B cell (primary cell): ENCODE results near the gene ACTN2.

Experiments used
- EZH2 ChIP-seq: IDR thresholded peaks from 2 replicates; pipeline ENCODE4 v1.6.1; 2012; ENCODE audit warnings: borderline replicate concordance, low read depth, mild to moderate bottlenecking, moderate library complexity, low read length; ENCODE audit not compliant: insufficient read depth, poor library complexity, severe bottlenecking
- TF ChIP-seq, protein P1 (sequence below): fragments of 200-600 bp; IDR thresholded peaks from one replicate; pipeline ENCODE4 v1.8.0; 2022; ENCODE audit warnings: antibody characterized with exemption, mild to moderate bottlenecking

DNA sequence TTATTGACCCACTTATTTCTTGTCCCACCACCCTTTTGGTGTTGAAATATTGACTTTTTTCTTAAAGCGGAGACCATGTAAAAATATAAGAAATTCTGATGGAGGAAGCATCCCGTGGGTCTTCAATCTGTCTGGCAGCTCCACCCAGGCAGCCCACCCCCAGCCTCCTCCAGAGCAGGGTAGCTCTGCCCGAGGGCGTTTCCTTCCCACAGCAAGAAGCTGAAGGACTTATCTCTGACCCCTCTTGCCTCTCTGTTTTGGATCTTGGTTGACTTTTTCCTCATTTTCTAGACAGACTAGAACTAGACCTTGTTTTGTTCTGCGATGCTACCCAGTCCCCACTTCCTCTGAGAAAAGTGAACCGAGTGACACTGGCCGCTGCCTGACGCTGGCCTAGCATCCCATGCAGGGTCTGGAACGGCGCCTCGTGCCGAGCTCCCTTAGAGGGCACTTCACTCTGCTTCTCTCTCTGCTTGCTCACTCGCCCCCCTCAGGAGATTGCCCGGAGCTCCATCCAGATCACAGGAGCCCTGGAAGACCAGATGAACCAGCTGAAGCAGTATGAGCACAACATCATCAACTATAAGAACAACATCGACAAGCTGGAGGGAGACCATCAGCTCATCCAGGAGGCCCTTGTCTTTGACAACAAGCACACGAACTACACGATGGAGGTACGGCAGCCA, 68.4 kb downstream of the ACTN2 start:
- TF ChIP-seq, protein P1, sequence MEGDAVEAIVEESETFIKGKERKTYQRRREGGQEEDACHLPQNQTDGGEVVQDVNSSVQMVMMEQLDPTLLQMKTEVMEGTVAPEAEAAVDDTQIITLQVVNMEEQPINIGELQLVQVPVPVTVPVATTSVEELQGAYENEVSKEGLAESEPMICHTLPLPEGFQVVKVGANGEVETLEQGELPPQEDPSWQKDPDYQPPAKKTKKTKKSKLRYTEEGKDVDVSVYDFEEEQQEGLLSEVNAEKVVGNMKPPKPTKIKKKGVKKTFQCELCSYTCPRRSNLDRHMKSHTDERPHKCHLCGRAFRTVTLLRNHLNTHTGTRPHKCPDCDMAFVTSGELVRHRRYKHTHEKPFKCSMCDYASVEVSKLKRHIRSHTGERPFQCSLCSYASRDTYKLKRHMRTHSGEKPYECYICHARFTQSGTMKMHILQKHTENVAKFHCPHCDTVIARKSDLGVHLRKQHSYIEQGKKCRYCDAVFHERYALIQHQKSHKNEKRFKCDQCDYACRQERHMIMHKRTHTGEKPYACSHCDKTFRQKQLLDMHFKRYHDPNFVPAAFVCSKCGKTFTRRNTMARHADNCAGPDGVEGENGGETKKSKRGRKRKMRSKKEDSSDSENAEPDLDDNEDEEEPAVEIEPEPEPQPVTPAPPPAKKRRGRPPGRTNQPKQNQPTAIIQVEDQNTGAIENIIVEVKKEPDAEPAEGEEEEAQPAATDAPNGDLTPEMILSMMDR = no peak
- TF ChIP-seq EZH2 = no peak
